ENCODE data around the gene KLHDC4.

GRCh38 chr16:87681981-87682570 lies 83.7 kb downstream of the KLHDC4 start:
- no peak for TF ChIP-seq CTCF (IDR thresholded peaks at IDR 0.05)
- TF ChIP-seq EZH2 (IDR thresholded peaks at IDR 0.05; ENCODE audit: borderline replicate concordance, insufficient read depth, low read depth, low read length, poor library complexity, severe bottlenecking) = no peak

All from B cell (primary cell).